HG02678 (cell line): ENCODE measurements around the gene NABP2.

ENCODE experiments used
- ATAC-seq: cut with Tn5 transposase; IDR thresholded peaks from one replicate; pipeline ENCODE4 v1.9.1; 2021; ENCODE audit warnings: mild to moderate bottlenecking, moderate library complexity; ENCODE audit not compliant: unreplicated experiment

The NABP2 gene

GRCh38 chr12:56212361-56212760, 11.8 kb upstream of the NABP2 start:
- ATAC-seq: no peak

- ATAC-seq: no peak
Observed at GRCh38 chr12:56213878-56214277, 10.3 kb upstream of the NABP2 start.

GRCh38 chr12:56216461-56216860, 7.7 kb upstream of the NABP2 start:
- no peak for ATAC-seq

- ATAC-seq: no peak
Observed at GRCh38 chr12:56219840-56220239, 4.3 kb upstream of the NABP2 start.

GRCh38 chr12:56220611-56221231, 3.4 kb upstream of the NABP2 start:
- ATAC-seq: no peak

GRCh38 chr12:56221232-56221756, 2.8 kb upstream of the NABP2 start:
- ATAC-seq: peak; percentile 17

GRCh38 chr12:56221757-56222530, 2.2 kb upstream of the NABP2 start, which contains the start of gene RNF41:
RNF41 (minus strand) TSS chr12:56221922; CDS start chr12:56214047, 7,875 bp downstream.
- ATAC-seq: peak; percentile 77

- ATAC-seq: no peak
Observed at GRCh38 chr12:56222531-56222895, 1.6 kb upstream of the NABP2 start.

GRCh38 chr12:56223571-56224101, 506 bp upstream of the NABP2 start:
- ATAC-seq: no peak

- ATAC-seq: no peak
Observed at GRCh38 chr12:56224954-56225353, 812 bp downstream of the NABP2 start.

GRCh38 chr12:56229082-56229481, 4.9 kb downstream of the NABP2 start:
- ATAC-seq: no peak

GRCh38 chr12:56229916-56230431, 5.8 kb downstream of the NABP2 start, which contains the start of gene SLC39A5:
SLC39A5 (plus strand) TSS chr12:56230051; CDS start chr12:56231275, 1,224 bp downstream.
- ATAC-seq: no peak

- no peak for ATAC-seq
Observed at GRCh38 chr12:56230432-56231183, 6.5 kb downstream of the NABP2 start.

GRCh38 chr12:56231184-56231582, 7.0 kb downstream of the NABP2 start:
- ATAC-seq: no peak

GRCh38 chr12:56234746-56235436, 10.7 kb downstream of the NABP2 start:
- ATAC-seq: no peak

- no peak for ATAC-seq
Observed at GRCh38 chr12:56236091-56236490, 11.9 kb downstream of the NABP2 start.

- ATAC-seq: no peak
Observed at GRCh38 chr12:56236985-56237384, 12.8 kb downstream of the NABP2 start.

- no peak for ATAC-seq
Observed at GRCh38 chr12:56237552-56237951, 13.4 kb downstream of the NABP2 start.

GRCh38 chr12:56241424-56242303, 17.5 kb downstream of the NABP2 start:
- no peak for ATAC-seq
